Measurements from ENCODE around the gene STAB2.
"Not testable (repeated sequence)": the region's sequence is repeated elsewhere in the genome, so short reads cannot be mapped to it uniquely, and the experiment has no call there.

Gene STAB2

DNA sequence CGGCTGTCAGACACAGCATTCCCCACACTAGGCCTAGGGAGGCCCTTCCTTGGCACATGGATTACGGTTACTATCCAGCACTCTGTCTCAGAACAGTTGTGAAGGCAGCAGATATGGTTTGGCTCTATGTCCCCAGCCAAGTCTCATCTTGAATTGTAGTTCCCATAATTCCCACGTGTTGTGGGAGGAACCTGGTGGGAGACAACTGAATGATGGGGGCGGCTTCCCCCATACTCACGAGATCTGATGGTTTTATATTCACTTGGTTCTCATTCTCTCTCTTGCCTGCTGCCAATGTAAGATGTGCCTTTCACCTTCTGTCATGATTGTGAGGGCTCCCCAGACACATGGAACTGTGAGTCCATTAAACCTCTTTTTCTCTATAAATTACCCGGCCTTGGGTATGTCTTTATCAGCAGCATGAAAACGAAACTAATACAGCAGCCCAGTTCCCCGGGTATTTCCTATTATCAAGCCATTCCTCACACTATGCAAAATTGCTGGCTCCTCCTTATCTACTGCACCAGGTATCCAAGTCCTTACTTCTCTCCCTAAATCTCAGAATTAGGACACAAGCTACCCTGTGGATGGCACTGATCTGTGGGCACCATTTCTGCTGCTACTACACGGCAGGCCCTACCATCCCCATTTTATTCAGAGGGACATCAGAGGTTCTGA lies 220.6 kb downstream of the STAB2 start:
- Histone ChIP-seq H3K9me2 (replicated peaks; ENCODE audit: insufficient read depth, low read length) (no peaks in the 10 kb centered on the region), H3K9me3 (replicated peaks; ENCODE audit: insufficient read depth, low read length) (no peaks in the 10 kb centered on the region), H3K79me2 (ENCODE audit: low read length) (no peaks in the 10 kb centered on the region), H3F3A (ENCODE audit: insufficient read depth, low read length) (no peaks in the 10 kb centered on the region), H2AFZ (ENCODE audit: low read length) (no peak overlapping the region), H4K20me1 (ENCODE audit: insufficient read depth, low read length) (no peaks in the 10 kb centered on the region), H3K27ac (ENCODE audit: low read length) (no peak overlapping the region), H3K4me2 (ENCODE audit: low read depth, low read length) (no peak overlapping the region), H3K4me3 (ENCODE audit: low read length) (no peak overlapping the region), H3K27me3 (replicated peaks; ENCODE audit: insufficient read depth, low read length) (no peaks in the 10 kb centered on the region), H3K4me1 (ENCODE audit: low read length) (no peaks in the 10 kb centered on the region), H3K36me3 (replicated peaks; ENCODE audit: insufficient read depth, low read length) (no peaks in the 10 kb centered on the region), H3K9ac (ENCODE audit: low read length) (no peak overlapping the region)
- TF ChIP-seq CTCF (IDR thresholded peaks at IDR 0.05; ENCODE audit: low read length): no peak
- no peak for TF ChIP-seq EZH2 (optimal IDR thresholded peaks at IDR 0.05; ENCODE audit: low read depth, low read length)
- no peak for TF ChIP-seq EZH2phosphoT487 (IDR thresholded peaks at IDR 0.05; ENCODE audit: low read length)
- DNase-seq: no peak

DNA sequence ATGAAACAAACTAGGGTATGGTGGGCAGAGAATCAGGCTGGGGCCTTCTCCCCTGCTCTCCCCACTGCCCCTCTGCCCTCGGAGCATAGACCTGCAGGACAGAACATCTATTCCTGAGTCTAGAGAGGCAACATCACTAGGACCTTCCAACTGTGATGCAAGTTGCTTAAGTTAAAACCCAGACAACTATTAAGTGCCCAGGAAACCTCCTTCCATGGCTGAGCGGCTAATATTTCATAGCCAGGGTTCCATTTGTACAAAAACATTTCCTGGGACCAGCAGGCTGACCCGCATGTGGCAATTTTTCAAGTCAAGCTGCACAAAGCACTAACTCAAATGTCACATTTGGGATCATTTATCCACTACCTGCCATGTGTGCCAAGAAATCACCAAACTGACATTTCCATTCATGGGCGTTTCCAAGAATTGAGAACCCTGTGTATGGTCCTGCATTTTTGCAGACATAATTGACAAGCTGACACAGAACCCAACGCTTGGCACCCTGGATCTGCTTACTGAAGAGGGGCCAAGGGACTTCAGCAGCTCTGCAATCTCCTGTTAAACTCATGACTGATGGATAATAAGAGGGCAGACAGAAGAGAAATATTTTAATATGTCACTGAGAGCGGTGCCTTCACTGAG lies 221.3 kb downstream of the STAB2 start:
- Histone ChIP-seq H3K79me2 (ENCODE audit: low read length) (no peaks in the 10 kb centered on the region), H3K4me2 (ENCODE audit: low read depth, low read length) (no peak overlapping the region), H3K4me1 (ENCODE audit: low read length) (no peaks in the 10 kb centered on the region), H3K27ac (ENCODE audit: low read length) (no peak overlapping the region), H3K27me3 (replicated peaks; ENCODE audit: insufficient read depth, low read length) (no peaks in the 10 kb centered on the region), H4K20me1 (ENCODE audit: insufficient read depth, low read length) (no peaks in the 10 kb centered on the region), H3F3A (ENCODE audit: insufficient read depth, low read length) (no peaks in the 10 kb centered on the region), H2AFZ (ENCODE audit: low read length) (no peak overlapping the region), H3K9me3 (replicated peaks; ENCODE audit: insufficient read depth, low read length) (no peaks in the 10 kb centered on the region), H3K9ac (ENCODE audit: low read length) (no peak overlapping the region), H3K9me2 (replicated peaks; ENCODE audit: insufficient read depth, low read length) (no peaks in the 10 kb centered on the region), H3K4me3 (ENCODE audit: low read length) (no peak overlapping the region), H3K36me3 (replicated peaks; ENCODE audit: insufficient read depth, low read length) (no peaks in the 10 kb centered on the region)
- DNase-seq: no peak
- TF ChIP-seq EZH2 (optimal IDR thresholded peaks at IDR 0.05; ENCODE audit: low read depth, low read length) (no peak), EZH2phosphoT487 (IDR thresholded peaks at IDR 0.05; ENCODE audit: low read length) (no peak), CTCF (IDR thresholded peaks at IDR 0.05; ENCODE audit: low read length) (no peak)

DNA sequence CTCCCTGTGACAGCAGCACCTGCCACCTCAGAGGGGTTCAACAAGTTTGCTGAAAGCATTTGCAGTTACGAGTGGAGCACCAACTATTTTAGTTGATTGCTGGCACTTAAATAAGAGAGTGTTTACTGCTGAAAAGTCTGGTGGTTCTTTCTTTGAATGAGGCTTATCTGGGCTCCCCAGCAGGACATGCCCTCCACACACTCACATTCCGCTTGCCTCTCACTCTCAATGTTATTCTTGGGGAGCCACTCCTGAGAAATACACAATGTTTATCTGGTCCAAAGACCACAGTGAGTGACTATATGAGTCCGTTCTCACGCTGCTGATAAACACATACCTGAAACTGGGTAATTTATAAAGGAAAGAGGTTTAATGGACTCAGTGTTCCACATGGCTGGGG lies 222.1 kb downstream of the STAB2 start:
- H3K36me3 ChIP-seq (replicated peaks; ENCODE audit: insufficient read depth, low read length): no peaks in the 10 kb centered on the region
- TF ChIP-seq CTCF (IDR thresholded peaks at IDR 0.05; ENCODE audit: low read length): no peak
- no peak for TF ChIP-seq EZH2 (optimal IDR thresholded peaks at IDR 0.05; ENCODE audit: low read depth, low read length)
- no peak for TF ChIP-seq EZH2phosphoT487 (IDR thresholded peaks at IDR 0.05; ENCODE audit: low read length)
- H2AFZ ChIP-seq (ENCODE audit: low read length): no peak overlapping the region
- H3K4me2 ChIP-seq (ENCODE audit: low read depth, low read length): no peak overlapping the region
- no peak overlapping the region for H3K9ac ChIP-seq (ENCODE audit: low read length)
- H3K9me3 ChIP-seq (replicated peaks; ENCODE audit: insufficient read depth, low read length): no peaks in the 10 kb centered on the region
- H4K20me1 ChIP-seq (ENCODE audit: insufficient read depth, low read length): no peaks in the 10 kb centered on the region
- no peaks in the 10 kb centered on the region for H3F3A ChIP-seq (ENCODE audit: insufficient read depth, low read length)
- H3K79me2 ChIP-seq (ENCODE audit: low read length): no peaks in the 10 kb centered on the region
- no peaks in the 10 kb centered on the region for H3K27me3 ChIP-seq (replicated peaks; ENCODE audit: insufficient read depth, low read length)
- no peaks in the 10 kb centered on the region for H3K4me1 ChIP-seq (ENCODE audit: low read length)
- no peaks in the 10 kb centered on the region for H3K9me2 ChIP-seq (replicated peaks; ENCODE audit: insufficient read depth, low read length)
- no peak overlapping the region for H3K27ac ChIP-seq (ENCODE audit: low read length)
- DNase-seq: no peak
- H3K4me3 ChIP-seq (ENCODE audit: low read length): no peak overlapping the region

GRCh38 chr12:103809639-103810038 lies 222.6 kb downstream of the STAB2 start:
- H3K27ac ChIP-seq (ENCODE audit: low read length); H3K9ac ChIP-seq (ENCODE audit: low read length); H3K36me3 ChIP-seq (replicated peaks; ENCODE audit: insufficient read depth, low read length); H3K4me1 ChIP-seq (ENCODE audit: low read length); H3K9me3 ChIP-seq (replicated peaks; ENCODE audit: insufficient read depth, low read length); H2AFZ ChIP-seq (ENCODE audit: low read length); H4K20me1 ChIP-seq (ENCODE audit: insufficient read depth, low read length); H3K4me3 ChIP-seq (ENCODE audit: low read length); H3F3A ChIP-seq (ENCODE audit: insufficient read depth, low read length); H3K79me2 ChIP-seq (ENCODE audit: low read length); H3K4me2 ChIP-seq (ENCODE audit: low read depth, low read length); DNase-seq; H3K9me2 ChIP-seq (replicated peaks; ENCODE audit: insufficient read depth, low read length); H3K27me3 ChIP-seq (replicated peaks; ENCODE audit: insufficient read depth, low read length): not testable (repeated sequence)
